GM19455 (cell line): ENCODE measurements around the gene BCAT1.
"Not testable (repeated sequence)": the region's sequence is repeated elsewhere in the genome, so short reads cannot be mapped to it uniquely, and the experiment has no call there.

Experiments
- ATAC-seq: cut with Tn5 transposase; IDR thresholded peaks from one replicate; pipeline ENCODE4 v1.9.1; 2021; ENCODE audit not compliant: unreplicated experiment

BCAT1 gene

GRCh38 chr12:24960222-24960855 lies 11.4 kb upstream of the BCAT1 start:
- peak; percentile 83 for ATAC-seq

GRCh38 chr12:24956351-24956750 lies 7.5 kb upstream of the BCAT1 start:
- not testable (repeated sequence) for ATAC-seq

- ATAC-seq: no peak
These were observed 7.0 kb upstream of the BCAT1 start for GRCh38 chr12:24955853-24956252.

GRCh38 chr12:24955389-24955788 lies 6.5 kb upstream of the BCAT1 start:
- no peak for ATAC-seq

- no peak for ATAC-seq
These were observed 5.4 kb upstream of the BCAT1 start for GRCh38 chr12:24954261-24954660.

GRCh38 chr12:24952389-24952788 lies 3.5 kb upstream of the BCAT1 start:
- ATAC-seq: no peak

GRCh38 chr12:24950231-24950834 lies 1.4 kb upstream of the BCAT1 start:
- peak; percentile 41 for ATAC-seq

GRCh38 chr12:24948420-24948756 lies 513 bp downstream of the BCAT1 start:
- peak; percentile 38 for ATAC-seq

GRCh38 chr12:24947541-24948419 lies 1.1 kb downstream of the BCAT1 start:
- no peak for ATAC-seq

- ATAC-seq: no peak
These were observed 3.1 kb downstream of the BCAT1 start for GRCh38 chr12:24945845-24946244.

GRCh38 chr12:24945039-24945438 lies 3.9 kb downstream of the BCAT1 start:
- ATAC-seq: no peak

- no peak for ATAC-seq
These were observed 4.3 kb downstream of the BCAT1 start for GRCh38 chr12:24944601-24944975.

- no peak for ATAC-seq
These were observed 4.8 kb downstream of the BCAT1 start for GRCh38 chr12:24943947-24944600.

- ATAC-seq: no peak
These were observed 8.7 kb downstream of the BCAT1 start for GRCh38 chr12:24940157-24940556.

GRCh38 chr12:24939551-24939950 lies 9.3 kb downstream of the BCAT1 start:
- ATAC-seq: not testable (repeated sequence)

- ATAC-seq: no peak
These were observed 10.6 kb downstream of the BCAT1 start for GRCh38 chr12:24938341-24938740.

- no peak for ATAC-seq
These were observed 11.2 kb downstream of the BCAT1 start for GRCh38 chr12:24937553-24938244.

GRCh38 chr12:24933694-24934407 lies 15.1 kb downstream of the BCAT1 start:
- ATAC-seq: no peak

GRCh38 chr12:24931666-24932405 lies 17.1 kb downstream of the BCAT1 start:
- ATAC-seq: peak; percentile 84

GRCh38 chr12:24929953-24930352 lies 18.9 kb downstream of the BCAT1 start:
- no peak for ATAC-seq
